GM12878 (cell line): ENCODE results near the gene CYSTM1. TPM values are rescaled to one million over a fixed set of nuclear protein-coding genes. Genes with fewer than 3 reads are reported as not detected.

Experiments used
- ATF7 ChIP-seq: fragments of 450-650 bp; IDR thresholded peaks from 2 replicates; pipeline ENCODE4 v1.6.1; 2016; ENCODE audit warnings: low read depth, mild to moderate bottlenecking
- BCL11A ChIP-seq: IDR thresholded peaks from 2 replicates; pipeline ENCODE4 v1.6.1; 2011; ENCODE audit warnings: low read depth, low read length
- CBFB ChIP-seq: IDR thresholded peaks from 2 replicates; pipeline ENCODE4 v1.6.1; 2016; ENCODE audit warnings: antibody characterized with exemption, low read depth
- CREM ChIP-seq: IDR thresholded peaks from 2 replicates; pipeline ENCODE4 v1.6.1; 2014; ENCODE audit warnings: antibody characterized with exemption, low read depth
- CUX1 ChIP-seq: IDR thresholded peaks from 2 replicates; pipeline ENCODE4 v1.6.1; 2012; ENCODE audit warnings: improper control_type of control experiment, low read depth, low read length; ENCODE audit not compliant: insufficient replicate concordance
- IKZF1 ChIP-seq: fragments of 450-650 bp; conservative IDR thresholded peaks from 2 replicates; pipeline ENCODE4 v1.6.1; 2017; ENCODE audit warnings: antibody characterized with exemption, mild to moderate bottlenecking
- IKZF2 ChIP-seq, 2 experiments: fragments of 450-650 bp; IDR thresholded peaks; 2 replicates each; pipeline ENCODE4 v1.6.1; 2017; ENCODE audit warnings: mild to moderate bottlenecking in 2 of 2, moderate library complexity in 2 of 2
- MLLT1 ChIP-seq: fragments of 450-650 bp; IDR thresholded peaks from 2 replicates; pipeline ENCODE4 v1.6.1; 2016; ENCODE audit warnings: mild to moderate bottlenecking
- NFXL1 ChIP-seq: fragments of 450-650 bp; IDR thresholded peaks from 2 replicates; pipeline ENCODE4 v1.6.1; 2017; ENCODE audit warnings: antibody characterized with exemption, mild to moderate bottlenecking, borderline replicate concordance
- NR2F1 ChIP-seq: fragments of 450-650 bp; conservative IDR thresholded peaks from 2 replicates; pipeline ENCODE4 v1.6.1; 2017; ENCODE audit warnings: mild to moderate bottlenecking
- SKIL ChIP-seq: fragments of 450-650 bp; IDR thresholded peaks from 2 replicates; pipeline ENCODE4 v1.6.1; 2017; ENCODE audit warnings: mild to moderate bottlenecking, low read depth, inconsistent platforms; ENCODE audit not compliant: poor library complexity, severe bottlenecking
- SMAD5 ChIP-seq: IDR thresholded peaks from 2 replicates; pipeline ENCODE4 v1.6.1; 2016; ENCODE audit warnings: antibody characterized with exemption, low read depth
- SPI1 ChIP-seq: IDR thresholded peaks from 2 replicates; pipeline ENCODE4 v1.6.1; 2011; ENCODE audit warnings: low read depth, mild to moderate bottlenecking, low read length, moderate library complexity, borderline replicate concordance; ENCODE audit not compliant: insufficient read depth
- SREBF2 ChIP-seq: IDR thresholded peaks from 2 replicates; pipeline ENCODE4 v1.6.1; 2012; ENCODE audit warnings: mild to moderate bottlenecking, low read length
- SUPT20H ChIP-seq: IDR thresholded peaks from 2 replicates; pipeline ENCODE4 v1.6.1; 2011; ENCODE audit warnings: low read depth, mild to moderate bottlenecking, low read length, moderate library complexity, borderline replicate concordance; ENCODE audit not compliant: control insufficient read depth
- ZBED1 ChIP-seq: IDR thresholded peaks from 2 replicates; pipeline ENCODE4 v1.6.1; 2016; ENCODE audit warnings: borderline replicate concordance
- polyA plus RNA-seq, 11 experiments: library from polyadenylated mRNA; depleted of rRNA in 4 of 11; unstranded in 6 of 11; stranded (reverse) in 5 of 11; fragments of >200 nt; fragmentation: Nextera tagmentation in 4 of 11; fragmentation: Illumina TruSeq in 1 of 11; extraction: Ambion mirVana in 4 of 11; extraction: Trizol in 1 of 11; gene quantifications; 1 replicate in 1 of 11; 2 replicates in 10 of 11; pipeline versions ENCODE4 v1.2.1 to v1.2.3, GENCODE V29; 2011 to 2016; ENCODE audit warnings: inconsistent platforms in 2 of 11, missing spikeins in 2 of 11, low read depth in 1 of 11
- total RNA-seq, 4 experiments: library from RNA; depleted of rRNA in 3 of 4; stranded (reverse); fragments of >200 nt in 3 of 4; fragmentation: Illumina TruSeq in 1 of 4; extraction: Trizol in 1 of 4; gene quantifications; 2 replicates each; pipeline versions ENCODE4 v1.2.1 to v1.2.3, GENCODE V29; 2013 to 2021

The CYSTM1 gene
- total and polyA plus RNA-seq, 10 of the 15 experiments (the other 5 are each of a cell fraction or from before 2014, with no cell fraction given) = 52.7 to 261 (median 98.7) TPM

GRCh38 chr5:140157032-140157781 lies 17.8 kb upstream of the CYSTM1 start (continued):
- TF ChIP-seq CUX1 (no peak), IKZF1 (0 out of 2 replicates have a peak, but pooled peaks have one; percentile 38), SUPT20H (no peak), SPI1 (peak; percentile 33; the same call in 1 of the 2 replicates), ATF7 (no peak), SREBF2 (no peak), CREM (no peak), SKIL (peak; percentile 32), CBFB (no peak), IKZF2 (IDR thresholded peaks at IDR 0.05) (0 out of 4 replicates have a peak, but pooled peaks of 1 of the 2 experiments have one; percentile 42), ZBED1 (no peak), NFXL1 (no peak), SMAD5 (no peak), NR2F1 (peak; percentile 56), MLLT1 (no peak), BCL11A (no peak)
